SK-N-SH (cell line): ENCODE data around the gene CPNE7. TPM values are rescaled to one million over a fixed set of nuclear protein-coding genes. Genes with fewer than 3 reads are reported as not detected.
A peak's percentile ranks its signal among the peaks of the same experiment; 100 is the strongest.

Experiments used
- CTCF ChIA-PET: fragments of 300-600, 350-600 bp; formaldehyde crosslinking; extraction: SDS; loops from one replicate; lab custom pipeline; 2021; lab: Yijun Ruan, JAX
- POLR2A ChIA-PET: fragments of 350-600 bp; sonication (Branson Sonifier 250); formaldehyde crosslinking; extraction: SDS; loops from one replicate; lab custom pipeline; 2020; ENCODE audit warnings: antibody characterized with exemption, inconsistent platforms; lab: Yijun Ruan, JAX
- DNase-seq: peaks from one replicate; pipeline ENCODE4 v3.0.0; 2012
- H2AFZ ChIP-seq: fragments of 200-600 bp; sonication (generic); 2 replicates; pipeline ENCODE4 v1.8.1; 2016; ENCODE audit warnings: antibody characterized with exemption, mild to moderate bottlenecking, low read depth
- H3F3A ChIP-seq: fragments of 200-600 bp; sonication (generic); replicated peaks from 2 replicates; pipeline ENCODE3; 2016; ENCODE audit warnings: antibody characterized with exemption, mild to moderate bottlenecking; ENCODE audit not compliant: insufficient read depth
- H3K27ac ChIP-seq, 2 experiments: fragments of 200-500 bp in 1 of 2; fragments of 200-600 bp in 1 of 2; sonication (Bioruptor generic) in 1 of 2; sonication (generic), shearing (Covaris generic) in 1 of 2; 2 replicates each; pipeline versions ENCODE4 v1.5.1 to v1.6.1; 2014 to 2016; ENCODE audit warnings: low read depth in 2 of 2, inconsistent platforms in 1 of 2, low read length in 1 of 2, mild to moderate bottlenecking in 1 of 2, mixed read lengths in 1 of 2
- H3K27me3 ChIP-seq: fragments of 200-600 bp; sonication (generic), shearing (Covaris generic); 2 replicates; pipeline ENCODE4 v1.6.1; 2016; ENCODE audit warnings: mixed run types; ENCODE audit not compliant: insufficient read depth
- H3K36me3 ChIP-seq, 2 experiments: fragments of 200-500 bp in 1 of 2; fragments of 200-600 bp in 1 of 2; sonication (Bioruptor generic) in 1 of 2; sonication (generic) in 1 of 2; replicated peaks in 1 of 2; 2 replicates each; pipeline versions ENCODE3 to v1.5.1; 2014 to 2016; ENCODE audit warnings: low read length in 1 of 2, mild to moderate bottlenecking in 1 of 2; ENCODE audit not compliant: insufficient read depth in 2 of 2, control insufficient read depth in 1 of 2
- H3K4me1 ChIP-seq, 2 experiments: fragments of 200-500 bp in 1 of 2; fragments of 200-600 bp in 1 of 2; sonication (Bioruptor generic) in 1 of 2; sonication (generic), shearing (Covaris generic) in 1 of 2; 2 replicates each; pipeline versions ENCODE4 v1.5.1 to v1.6.1; 2014 to 2016; ENCODE audit warnings: low read depth in 1 of 2, low read length in 1 of 2, mixed run types in 1 of 2; ENCODE audit not compliant: insufficient read depth in 2 of 2, control insufficient read depth in 1 of 2
- H3K4me2 ChIP-seq: fragments of 200-600 bp; sonication (generic), shearing (Covaris generic); 2 replicates; pipeline ENCODE4 v1.6.1; 2017; ENCODE audit warnings: mixed run types
- H3K4me3 ChIP-seq, 2 experiments: fragments of 200-500 bp in 1 of 2; fragments of 200-600 bp in 1 of 2; sonication (Bioruptor generic) in 1 of 2; sonication (generic), shearing (Covaris generic) in 1 of 2; 2 replicates each; pipeline versions ENCODE4 v1.5.1 to v1.8.1; 2014 to 2016; ENCODE audit warnings: low read depth in 2 of 2, inconsistent platforms in 1 of 2, low read length in 1 of 2, mild to moderate bottlenecking in 1 of 2, mixed read lengths in 1 of 2, moderate library complexity in 1 of 2
- H3K79me2 ChIP-seq: fragments of 200-600 bp; sonication (generic); 2 replicates; pipeline ENCODE4 v1.8.1; 2017; ENCODE audit warnings: mild to moderate bottlenecking; ENCODE audit not compliant: insufficient read depth
- H3K9ac ChIP-seq: fragments of 200-600 bp; sonication (generic); 2 replicates; pipeline ENCODE4 v1.6.1; 2017; ENCODE audit warnings: mixed run types
- H3K9me2 ChIP-seq: fragments of 200-600 bp; sonication (generic); 2 replicates; pipeline ENCODE4 v1.6.1; 2017; ENCODE audit warnings: mixed run types
- H3K9me3 ChIP-seq: fragments of 200-600 bp; sonication (generic); 2 replicates; pipeline ENCODE4 v1.6.1; 2017; ENCODE audit warnings: mixed run types, mild to moderate bottlenecking, moderate library complexity
- H4K20me1 ChIP-seq: fragments of 200-600 bp; sonication (generic); 2 replicates; pipeline ENCODE4 v1.6.1; 2017; ENCODE audit warnings: mild to moderate bottlenecking, mixed run types; ENCODE audit not compliant: insufficient read depth
- FOXJ3 ChIP-seq: sonication (generic); formaldehyde crosslinking; IDR thresholded peaks from 2 replicates; pipeline ENCODE4 v1.5.1; 2020; ENCODE audit warnings: mild to moderate bottlenecking, missing genetic modification reagents
- GABPA ChIP-seq: IDR thresholded peaks from 2 replicates; pipeline ENCODE4 v1.4.0; 2012; ENCODE audit warnings: low read depth, mild to moderate bottlenecking
- MEF2A ChIP-seq: IDR thresholded peaks from 2 replicates; pipeline ENCODE4 v1.4.0; 2012; ENCODE audit warnings: low read depth, borderline replicate concordance
- NRF1 ChIP-seq: IDR thresholded peaks from 2 replicates; pipeline ENCODE4 v1.6.1; 2012; ENCODE audit warnings: low read depth, mild to moderate bottlenecking, low read length
- POLR2AphosphoS5 ChIP-seq: IDR thresholded peaks from 2 replicates; pipeline ENCODE4 v1.6.1; 2012; ENCODE audit warnings: low read depth, low read length
- RAD21 ChIP-seq: IDR thresholded peaks from 2 replicates; pipeline ENCODE4 v1.6.1; 2012; ENCODE audit warnings: mild to moderate bottlenecking, low read length
- TCF12 ChIP-seq: IDR thresholded peaks from 2 replicates; pipeline ENCODE4 v1.4.0; 2012
- YY1 ChIP-seq: IDR thresholded peaks from 2 replicates; pipeline ENCODE4 v1.4.0; 2012; ENCODE audit warnings: low read depth, mild to moderate bottlenecking
- WGBS: methylation state at CpG from one replicate; pipeline ENCODE4 v1.1.6; 2017; ENCODE audit warnings: low lambda C conversion rate; 5-methylcytosine and 5-hydroxymethylcytosine counted together
- polyA plus RNA-seq, 3 experiments: library from polyadenylated mRNA; depleted of rRNA; stranded (reverse); fragments of >200 nt; gene quantifications; 2 replicates each; pipeline ENCODE4 v1.2.3, GENCODE V29; 2012
- TF ChIP-seq, protein P1 (sequence below): IDR thresholded peaks from 2 replicates; pipeline ENCODE4 v1.4.0; 2012; ENCODE audit warnings: low read depth, borderline replicate concordance
- TF ChIP-seq, protein P2 (sequence below): IDR thresholded peaks from 2 replicates; pipeline ENCODE4 v1.6.1; 2012; ENCODE audit warnings: mild to moderate bottlenecking, low read depth, low read length, moderate library complexity
- TF ChIP-seq, protein P3 (sequence below): fragments of 200-600 bp; sonication (generic); IDR thresholded peaks from 2 replicates; pipeline ENCODE4 v1.6.1; 2017; ENCODE audit warnings: antibody characterized with exemption, mild to moderate bottlenecking, moderate library complexity
- TF ChIP-seq, protein P4 (sequence below): fragments of 150-350 bp; IDR thresholded peaks from 2 replicates; pipeline ENCODE4 v1.6.1; 2017; ENCODE audit warnings: antibody characterized with exemption, low read length, low read depth, borderline replicate concordance

Gene CPNE7
- polyA plus RNA-seq, 1 of the 3 experiments (the other 2 are of a cell fraction): 3.9 TPM

DNA sequence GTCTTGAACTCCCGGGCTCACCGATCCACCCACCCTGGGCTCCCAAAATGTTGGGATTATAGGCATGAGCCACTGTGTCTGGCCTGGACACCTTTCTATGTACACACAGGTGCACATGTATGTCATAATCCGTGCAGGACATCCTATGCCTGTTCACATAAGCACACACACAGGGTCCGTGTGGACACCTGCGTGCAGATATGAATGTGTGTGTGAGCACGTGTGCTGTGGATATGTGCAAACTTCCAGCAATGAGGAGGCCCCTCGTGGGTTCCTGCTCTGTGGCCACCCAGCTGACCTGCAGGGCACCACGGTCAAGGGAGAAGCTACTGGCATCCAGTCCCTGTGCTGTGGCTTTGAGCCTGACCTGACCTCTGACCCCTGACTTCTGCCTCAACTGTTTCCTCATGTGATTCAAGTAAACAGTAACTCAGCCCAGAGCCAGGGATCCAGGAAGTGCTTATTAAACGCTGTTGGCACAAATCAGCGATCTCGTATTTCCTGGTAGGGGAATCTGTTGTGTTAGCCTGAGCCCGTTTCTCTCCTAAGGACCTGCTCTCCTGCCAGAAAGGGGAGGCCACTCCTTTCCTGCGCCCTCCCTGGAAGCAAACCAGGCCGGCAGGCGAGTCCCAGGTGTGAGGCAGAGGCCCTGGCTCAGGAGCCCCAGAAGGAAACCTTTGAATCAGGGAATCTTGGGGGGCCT, 6.5 kb downstream of the CPNE7 start:
- H3K36me3 ChIP-seq: no peaks in the 10 kb centered on the region
- no peaks in the 10 kb centered on the region for H3K9me2 ChIP-seq
- no peaks in the 10 kb centered on the region for H3K79me2 ChIP-seq
- peak overlapping the region; percentile 64 for H3K4me2 ChIP-seq
- H3K4me1 ChIP-seq: peaks cover 5 to 12% of the 10 kb centered on the region in 2 experiments; a peak in 3 of 4 replicates
- TF ChIP-seq POLR2AphosphoS5 (no peak), NRF1 (no peak), FOXJ3 (CRISPR knock-in tag) (no peak), MEF2A (no peak), GABPA (no peak), YY1 (no peak), TCF12 (no peak), RAD21 (no peak)
- TF ChIP-seq, protein P1, sequence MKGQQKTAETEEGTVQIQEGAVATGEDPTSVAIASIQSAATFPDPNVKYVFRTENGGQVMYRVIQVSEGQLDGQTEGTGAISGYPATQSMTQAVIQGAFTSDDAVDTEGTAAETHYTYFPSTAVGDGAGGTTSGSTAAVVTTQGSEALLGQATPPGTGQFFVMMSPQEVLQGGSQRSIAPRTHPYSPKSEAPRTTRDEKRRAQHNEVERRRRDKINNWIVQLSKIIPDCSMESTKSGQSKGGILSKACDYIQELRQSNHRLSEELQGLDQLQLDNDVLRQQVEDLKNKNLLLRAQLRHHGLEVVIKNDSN: no peak
- TF ChIP-seq, protein P2, sequence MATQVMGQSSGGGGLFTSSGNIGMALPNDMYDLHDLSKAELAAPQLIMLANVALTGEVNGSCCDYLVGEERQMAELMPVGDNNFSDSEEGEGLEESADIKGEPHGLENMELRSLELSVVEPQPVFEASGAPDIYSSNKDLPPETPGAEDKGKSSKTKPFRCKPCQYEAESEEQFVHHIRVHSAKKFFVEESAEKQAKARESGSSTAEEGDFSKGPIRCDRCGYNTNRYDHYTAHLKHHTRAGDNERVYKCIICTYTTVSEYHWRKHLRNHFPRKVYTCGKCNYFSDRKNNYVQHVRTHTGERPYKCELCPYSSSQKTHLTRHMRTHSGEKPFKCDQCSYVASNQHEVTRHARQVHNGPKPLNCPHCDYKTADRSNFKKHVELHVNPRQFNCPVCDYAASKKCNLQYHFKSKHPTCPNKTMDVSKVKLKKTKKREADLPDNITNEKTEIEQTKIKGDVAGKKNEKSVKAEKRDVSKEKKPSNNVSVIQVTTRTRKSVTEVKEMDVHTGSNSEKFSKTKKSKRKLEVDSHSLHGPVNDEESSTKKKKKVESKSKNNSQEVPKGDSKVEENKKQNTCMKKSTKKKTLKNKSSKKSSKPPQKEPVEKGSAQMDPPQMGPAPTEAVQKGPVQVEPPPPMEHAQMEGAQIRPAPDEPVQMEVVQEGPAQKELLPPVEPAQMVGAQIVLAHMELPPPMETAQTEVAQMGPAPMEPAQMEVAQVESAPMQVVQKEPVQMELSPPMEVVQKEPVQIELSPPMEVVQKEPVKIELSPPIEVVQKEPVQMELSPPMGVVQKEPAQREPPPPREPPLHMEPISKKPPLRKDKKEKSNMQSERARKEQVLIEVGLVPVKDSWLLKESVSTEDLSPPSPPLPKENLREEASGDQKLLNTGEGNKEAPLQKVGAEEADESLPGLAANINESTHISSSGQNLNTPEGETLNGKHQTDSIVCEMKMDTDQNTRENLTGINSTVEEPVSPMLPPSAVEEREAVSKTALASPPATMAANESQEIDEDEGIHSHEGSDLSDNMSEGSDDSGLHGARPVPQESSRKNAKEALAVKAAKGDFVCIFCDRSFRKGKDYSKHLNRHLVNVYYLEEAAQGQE: no peak
- TF ChIP-seq, protein P3, sequence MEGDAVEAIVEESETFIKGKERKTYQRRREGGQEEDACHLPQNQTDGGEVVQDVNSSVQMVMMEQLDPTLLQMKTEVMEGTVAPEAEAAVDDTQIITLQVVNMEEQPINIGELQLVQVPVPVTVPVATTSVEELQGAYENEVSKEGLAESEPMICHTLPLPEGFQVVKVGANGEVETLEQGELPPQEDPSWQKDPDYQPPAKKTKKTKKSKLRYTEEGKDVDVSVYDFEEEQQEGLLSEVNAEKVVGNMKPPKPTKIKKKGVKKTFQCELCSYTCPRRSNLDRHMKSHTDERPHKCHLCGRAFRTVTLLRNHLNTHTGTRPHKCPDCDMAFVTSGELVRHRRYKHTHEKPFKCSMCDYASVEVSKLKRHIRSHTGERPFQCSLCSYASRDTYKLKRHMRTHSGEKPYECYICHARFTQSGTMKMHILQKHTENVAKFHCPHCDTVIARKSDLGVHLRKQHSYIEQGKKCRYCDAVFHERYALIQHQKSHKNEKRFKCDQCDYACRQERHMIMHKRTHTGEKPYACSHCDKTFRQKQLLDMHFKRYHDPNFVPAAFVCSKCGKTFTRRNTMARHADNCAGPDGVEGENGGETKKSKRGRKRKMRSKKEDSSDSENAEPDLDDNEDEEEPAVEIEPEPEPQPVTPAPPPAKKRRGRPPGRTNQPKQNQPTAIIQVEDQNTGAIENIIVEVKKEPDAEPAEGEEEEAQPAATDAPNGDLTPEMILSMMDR: no peak
- TF ChIP-seq, protein P4, sequence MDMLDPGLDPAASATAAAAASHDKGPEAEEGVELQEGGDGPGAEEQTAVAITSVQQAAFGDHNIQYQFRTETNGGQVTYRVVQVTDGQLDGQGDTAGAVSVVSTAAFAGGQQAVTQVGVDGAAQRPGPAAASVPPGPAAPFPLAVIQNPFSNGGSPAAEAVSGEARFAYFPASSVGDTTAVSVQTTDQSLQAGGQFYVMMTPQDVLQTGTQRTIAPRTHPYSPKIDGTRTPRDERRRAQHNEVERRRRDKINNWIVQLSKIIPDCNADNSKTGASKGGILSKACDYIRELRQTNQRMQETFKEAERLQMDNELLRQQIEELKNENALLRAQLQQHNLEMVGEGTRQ: no peak
- peak overlapping the region; percentile 40; the same call in 1 of the 2 replicates for H3K9ac ChIP-seq
- 60% methylated on average over 15 of the region's 15 CpGs for WGBS
- ChIA-PET CTCF (interaction anchor here (1.1 to 1.6 kb wide), 2 partner anchors 16 to 59 kb away, joined by 3 to 4 read pairs; no protein-coding TSS in a partner anchor), POLR2A (no interaction called here)
- no peak overlapping the region for H3K4me3 ChIP-seq
- no peaks in the 10 kb centered on the region for H4K20me1 ChIP-seq
- peaks cover 16% of the 10 kb centered on the region for H3F3A ChIP-seq
- H3K27ac ChIP-seq: peak overlapping the region in 1 of 2 experiments; percentile 69; a peak in 3 of 4 replicates
- no peaks in the 10 kb centered on the region for H3K27me3 ChIP-seq
- no peak for DNase-seq
- no peaks in the 10 kb centered on the region for H3K9me3 ChIP-seq
- H2AFZ ChIP-seq: peak overlapping the region; percentile 56; the same call in 1 of the 2 replicates
